CD4-positive, alpha-beta memory T cell (primary cell): ENCODE data around the gene DUSP14. TPM values are rescaled to one million over a fixed set of nuclear protein-coding genes. Genes with fewer than 3 reads are reported as not detected.

Source experiments
- CTCF ChIA-PET: fragments of 350-600 bp; sonication (Branson Sonifier 250); formaldehyde crosslinking; loops from one replicate; lab custom pipeline; 2021; ENCODE audit warnings: inconsistent platforms; ENCODE audit not compliant: partially characterized antibody; lab: Charles Lee
- POLR2A ChIA-PET: fragments of 350-600 bp; sonication (Branson Sonifier 250); formaldehyde crosslinking; loops from one replicate; lab custom pipeline; 2021; ENCODE audit not compliant: partially characterized antibody; lab: Charles Lee
- DNase-seq, 5 donors: peaks; one replicate each; pipeline versions ENCODE4 v3.0.0 to v3.0.0-alpha.2; 2020 to 2022; ENCODE audit warnings: mixed read lengths in 1 of 5
- H3K27ac ChIP-seq: one replicate; pipeline ENCODE4 v1.7.0; 2013; ENCODE audit warnings: low read depth, low read length
- H3K27me3 ChIP-seq: 2 replicates; pipeline ENCODE4 v1.7.0; 2013; ENCODE audit warnings: mild to moderate bottlenecking, low read length, moderate library complexity; ENCODE audit not compliant: insufficient read depth
- H3K36me3 ChIP-seq: 2 replicates; pipeline ENCODE4 v1.7.0; 2013; ENCODE audit warnings: mild to moderate bottlenecking, low read length, moderate library complexity; ENCODE audit not compliant: insufficient read depth
- H3K4me1 ChIP-seq: 2 replicates; pipeline ENCODE4 v1.7.0; 2013; ENCODE audit warnings: mild to moderate bottlenecking, low read length, moderate library complexity; ENCODE audit not compliant: insufficient read depth
- H3K4me3 ChIP-seq, 2 donors: one replicate each; pipeline ENCODE4 v1.7.0; 2013; ENCODE audit warnings: low read length in 2 of 2, mild to moderate bottlenecking in 1 of 2
- H3K9me3 ChIP-seq, 2 donors: one replicate each; pipeline ENCODE4 v1.7.0; 2013; ENCODE audit warnings: low read length in 2 of 2, control low read depth in 1 of 2; ENCODE audit not compliant: control insufficient read depth in 1 of 2
- H3K27ac Mint-ChIP-seq, 7 donors: one replicate each; pipeline ENCODE4 v1.8.0; 2020 to 2021; ENCODE audit warnings: mixed read lengths in 7 of 7, mild to moderate bottlenecking in 6 of 7, inconsistent platforms in 3 of 7, moderate library complexity in 3 of 7
- H3K27me3 Mint-ChIP-seq, 2 donors: one replicate each; pipeline ENCODE4 v1.8.0; 2020 to 2021; ENCODE audit warnings: mixed read lengths in 2 of 2
- H3K36me3 Mint-ChIP-seq, 2 donors: one replicate each; pipeline ENCODE4 v1.8.0; 2020 to 2021; ENCODE audit warnings: mixed read lengths in 2 of 2, inconsistent platforms in 1 of 2, mild to moderate bottlenecking in 1 of 2
- H3K4me1 Mint-ChIP-seq, 4 donors: one replicate each; pipeline ENCODE4 v1.8.0; 2020 to 2021; ENCODE audit warnings: mixed read lengths in 4 of 4, mild to moderate bottlenecking in 1 of 4
- H3K4me3 Mint-ChIP-seq, 8 donors: one replicate each; pipeline ENCODE4 v1.8.0; 2020 to 2021; ENCODE audit warnings: mixed read lengths in 8 of 8, mild to moderate bottlenecking in 7 of 8, moderate library complexity in 6 of 8, inconsistent platforms in 3 of 8
- H3K9me3 Mint-ChIP-seq, 8 donors: one replicate each; pipeline ENCODE4 v1.8.0; 2020 to 2021; ENCODE audit warnings: mixed read lengths in 8 of 8, mild to moderate bottlenecking in 5 of 8, inconsistent platforms in 3 of 8, moderate library complexity in 1 of 8
- intact Hi-C: fragments of 100-400 bp; cut with micrococcal nuclease; formaldehyde crosslinking; loops from one replicate; pipeline ENCODE4 v1.15.1; 2023
- polyA plus RNA-seq, 2 donors: library from polyadenylated mRNA; unstranded; fragments of 300-500 nt; fragmentation: Illumina TruSeq; gene quantifications; one replicate each; pipeline ENCODE4 v1.2.3, GENCODE V29; 2021
- total RNA-seq, 2 experiments: library from RNA; stranded (reverse); gene quantifications; one replicate each; pipeline ENCODE4 v1.2.3, GENCODE V29; 2021

DUSP14 gene
- total and polyA plus RNA-seq, 4 experiments from 2014 or later: 6.6 to 17.6 (median 11.8) TPM

DNA sequence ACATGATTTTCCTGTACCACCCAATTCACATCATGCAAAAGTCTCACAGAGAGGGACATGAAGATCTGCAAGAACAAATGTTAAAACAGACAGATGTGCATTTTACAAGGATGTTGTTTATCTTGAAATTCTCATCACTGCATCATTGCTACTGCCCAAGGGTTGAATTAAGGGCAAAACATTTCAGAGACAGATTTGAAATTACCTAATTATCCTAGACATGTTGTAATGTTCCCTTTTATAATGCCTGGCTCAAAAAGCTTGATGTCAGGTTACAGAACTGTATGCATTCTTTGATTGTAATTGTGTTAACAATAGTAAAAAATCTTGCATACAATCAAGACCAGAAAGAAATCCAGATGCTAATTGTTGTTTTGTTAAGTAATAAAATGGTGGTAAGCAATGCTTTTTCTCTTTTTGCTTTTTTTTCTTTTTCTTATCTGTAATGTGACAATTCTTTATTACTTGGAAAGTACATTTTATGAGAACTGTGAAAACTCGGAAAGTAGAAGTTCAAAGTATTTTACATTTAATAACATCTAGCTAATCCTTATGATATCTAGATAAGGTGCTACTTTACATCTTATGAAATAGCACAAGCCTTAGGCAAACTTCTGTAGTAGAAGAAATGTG is 3.6 kb upstream of the DUSP14 start:
- Histone ChIP-seq H3K27ac (no peak overlapping the region), H3K9me3 (no peaks in the 10 kb centered on the region), H3K36me3 (no peaks in the 10 kb centered on the region), H3K27me3 (no peaks in the 10 kb centered on the region), H3K4me1 (peaks cover 19% of the 10 kb centered on the region), H3K4me3 (no peak overlapping the region)
- Mint-ChIP-seq H3K4me1 (peaks cover 14 to 24% (median 19%) of the 10 kb centered on the region in 4 donors), H3K9me3 (no peaks in the 10 kb centered on the region), H3K27me3 (no peaks in the 10 kb centered on the region), H3K27ac (peak overlapping the region in 1 of 7 donors; percentile 69), H3K36me3 (peaks cover 0 to 6% of the 10 kb centered on the region in 2 donors), H3K4me3 (no peak overlapping the region)
- intact Hi-C loops: no loop called here
- CTCF ChIA-PET: interaction anchor here (1.1 kb wide), 1 partner anchor 17 kb away, joined by 3 read pairs; no protein-coding TSS in a partner anchor
- POLR2A ChIA-PET: no interaction called here
- no peak for DNase-seq

DNA sequence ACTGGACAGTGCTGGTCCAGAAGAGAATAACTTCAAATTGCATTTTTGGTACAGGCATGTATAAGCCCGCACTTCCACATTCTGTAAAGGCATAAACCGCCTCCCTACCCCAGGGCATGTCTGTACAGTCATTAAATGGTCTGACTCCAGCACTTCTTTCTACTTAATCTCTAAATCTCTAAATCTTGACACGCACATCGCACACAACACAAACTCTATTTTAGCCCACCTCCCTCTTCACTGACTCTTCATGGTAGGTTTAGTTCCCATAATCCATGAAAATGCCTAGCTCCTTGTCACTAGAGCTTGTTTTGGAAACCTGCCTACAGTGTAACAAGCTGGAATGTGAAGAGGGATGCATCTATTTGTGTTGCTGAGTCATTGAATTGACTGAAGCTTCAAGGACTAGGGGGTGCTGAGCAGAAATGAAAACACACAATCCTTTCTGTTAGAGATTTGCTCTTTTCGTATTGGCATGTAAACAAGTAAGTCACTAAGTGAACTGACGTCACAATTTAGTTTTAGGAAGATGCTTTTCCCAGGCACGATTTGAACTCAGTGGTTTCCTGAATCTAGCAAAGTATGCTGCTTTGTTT is 1.6 kb upstream of the DUSP14 start:
- peaks cover 0 to 6% of the 10 kb centered on the region in 2 donors for H3K36me3 Mint-ChIP-seq
- ChIA-PET POLR2A (interaction anchor here (0.6 to 0.8 kb wide), 2 partner anchors 46 to 121 kb away, joined by 3 to 4 read pairs; partner anchors contain the start of gene SYNRG), CTCF (interaction anchor here (1.1 kb wide), 1 partner anchor 116 kb away, joined by 5 read pairs; no protein-coding TSS in a partner anchor)
- no peaks in the 10 kb centered on the region for H3K27me3 Mint-ChIP-seq
- Histone ChIP-seq H3K4me3 (peak overlapping the region in 1 of 2 donors; percentile 84), H3K9me3 (no peaks in the 10 kb centered on the region), H3K27ac (no peak overlapping the region), H3K4me1 (peaks cover 26% of the 10 kb centered on the region), H3K36me3 (no peaks in the 10 kb centered on the region), H3K27me3 (no peaks in the 10 kb centered on the region)
- intact Hi-C loops: loop anchor here (2.0 kb wide), 1 partner anchor 121 kb away; the partner anchor contains the start of gene SYNRG
- H3K9me3 Mint-ChIP-seq: no peaks in the 10 kb centered on the region
- peak in 1 of 5 donors; percentile 18 for DNase-seq
- peaks cover 20 to 31% (median 24%) of the 10 kb centered on the region in 4 donors for H3K4me1 Mint-ChIP-seq
- H3K4me3 Mint-ChIP-seq: peak overlapping the region; percentile 91 to 98 (median 94)
- H3K27ac Mint-ChIP-seq: peak overlapping the region; percentile 53 to 93 (median 90)

DNA sequence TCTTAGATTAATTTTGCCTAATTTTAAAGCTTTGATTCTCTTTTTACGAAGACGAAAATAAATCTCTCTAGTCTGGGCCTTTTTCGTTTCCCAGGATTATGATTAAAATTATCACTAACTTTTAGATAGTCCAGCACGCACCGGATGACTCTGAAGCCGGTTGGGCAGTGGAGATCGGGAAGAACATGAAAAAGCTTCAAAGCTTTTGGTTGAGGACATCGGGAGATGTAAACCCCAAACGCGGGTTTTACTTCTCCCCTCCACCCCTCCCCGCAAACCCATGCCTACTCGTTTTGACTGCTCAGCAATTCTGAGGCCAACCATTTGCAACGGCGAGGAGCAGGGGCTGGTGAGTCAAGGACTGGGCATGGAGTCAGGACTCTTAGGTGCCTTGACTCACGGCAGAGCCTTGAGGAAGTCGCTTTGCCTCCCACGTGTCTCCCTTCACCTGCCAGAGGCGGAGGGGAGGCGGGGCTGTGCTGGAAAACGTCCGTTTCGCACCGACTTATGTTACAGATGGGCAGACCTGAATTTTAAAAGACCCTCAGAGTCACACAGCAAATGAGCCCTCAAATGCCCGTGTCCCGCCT is 989 bp upstream of the DUSP14 start:
- Histone ChIP-seq H3K36me3 (no peaks in the 10 kb centered on the region), H3K27me3 (no peaks in the 10 kb centered on the region), H3K9me3 (no peaks in the 10 kb centered on the region), H3K27ac (peak overlapping the region; percentile 56), H3K4me1 (peaks cover 26% of the 10 kb centered on the region), H3K4me3 (peak overlapping the region; percentile 84 to 93)
- Mint-ChIP-seq H3K9me3 (no peaks in the 10 kb centered on the region), H3K27ac (peak overlapping the region; percentile 89 to 95 (median 90)), H3K4me3 (peak overlapping the region; percentile 91 to 98 (median 94)), H3K27me3 (no peaks in the 10 kb centered on the region), H3K36me3 (peaks cover 0 to 6% of the 10 kb centered on the region in 2 donors), H3K4me1 (peaks cover 20 to 31% (median 24%) of the 10 kb centered on the region in 4 donors)
- peak; percentile 42 to 80 (median 45) for DNase-seq
- intact Hi-C loops: loop anchor here (2.0 kb wide), 1 partner anchor 120 kb away; the partner anchor contains the start of gene SYNRG
- ChIA-PET CTCF (interaction anchor here (1.1 kb wide), 1 partner anchor 116 kb away, joined by 5 read pairs; no protein-coding TSS in a partner anchor), POLR2A (interaction anchor here (0.6 to 1.0 kb wide), 5 partner anchors 45 to 121 kb away, joined by 3 to 8 read pairs (median 4); partner anchors contain the start of gene SYNRG)

DNA sequence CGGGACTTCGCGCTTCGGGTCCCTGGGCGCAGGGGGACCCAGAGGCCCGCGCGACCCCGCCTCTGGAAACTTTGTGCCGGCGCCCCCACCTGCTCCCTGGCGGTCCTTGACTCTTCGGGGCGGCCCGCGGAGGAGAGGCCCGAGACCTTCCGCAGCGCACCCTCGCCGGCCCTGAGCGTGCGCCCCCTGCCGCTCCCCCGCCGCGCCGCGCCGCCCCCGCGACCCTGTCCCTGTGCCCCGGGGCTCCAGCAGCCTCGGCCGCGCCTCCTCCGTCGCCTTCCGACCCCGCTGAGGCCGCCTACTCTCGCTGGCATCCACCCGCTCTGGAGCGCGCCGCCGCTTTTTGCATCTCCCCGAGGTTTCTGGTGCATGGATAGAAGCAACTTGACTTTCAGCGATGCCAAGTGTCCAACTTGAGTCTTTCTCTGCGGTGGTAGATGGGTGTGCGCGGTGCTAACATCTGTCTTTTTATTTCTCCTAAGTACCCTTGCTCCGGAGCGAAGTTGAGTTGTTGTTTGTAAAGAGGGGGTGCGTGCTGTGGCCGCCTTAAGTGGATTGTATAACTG is 414 bp downstream of the DUSP14 start:
- Mint-ChIP-seq H3K36me3 (peaks cover 0 to 6% of the 10 kb centered on the region in 2 donors), H3K4me1 (peaks cover 20 to 31% (median 24%) of the 10 kb centered on the region in 4 donors), H3K27ac (peak overlapping the region; percentile 82 to 96 (median 84)), H3K9me3 (no peaks in the 10 kb centered on the region), H3K27me3 (no peaks in the 10 kb centered on the region), H3K4me3 (peak overlapping the region; percentile 87 to 95 (median 90))
- H3K4me1 ChIP-seq: peaks cover 26% of the 10 kb centered on the region
- ChIA-PET CTCF (no interaction called here), POLR2A (interaction anchor here (1.0 kb wide), 3 partner anchors 82 to 118 kb away, joined by 3 to 8 read pairs (median 5); no protein-coding TSS in a partner anchor)
- H3K4me3 ChIP-seq: peak overlapping the region in 1 of 2 donors; percentile 44
- H3K27ac ChIP-seq: peak overlapping the region; percentile 17
- intact Hi-C loops: loop anchor here (2.0 kb wide), 1 partner anchor 131 kb away; no protein-coding TSS in a partner anchor
- H3K36me3 ChIP-seq: no peaks in the 10 kb centered on the region
- DNase-seq: peak; percentile 70 to 85 (median 71)
- no peaks in the 10 kb centered on the region for H3K9me3 ChIP-seq
- H3K27me3 ChIP-seq: no peaks in the 10 kb centered on the region

DNA sequence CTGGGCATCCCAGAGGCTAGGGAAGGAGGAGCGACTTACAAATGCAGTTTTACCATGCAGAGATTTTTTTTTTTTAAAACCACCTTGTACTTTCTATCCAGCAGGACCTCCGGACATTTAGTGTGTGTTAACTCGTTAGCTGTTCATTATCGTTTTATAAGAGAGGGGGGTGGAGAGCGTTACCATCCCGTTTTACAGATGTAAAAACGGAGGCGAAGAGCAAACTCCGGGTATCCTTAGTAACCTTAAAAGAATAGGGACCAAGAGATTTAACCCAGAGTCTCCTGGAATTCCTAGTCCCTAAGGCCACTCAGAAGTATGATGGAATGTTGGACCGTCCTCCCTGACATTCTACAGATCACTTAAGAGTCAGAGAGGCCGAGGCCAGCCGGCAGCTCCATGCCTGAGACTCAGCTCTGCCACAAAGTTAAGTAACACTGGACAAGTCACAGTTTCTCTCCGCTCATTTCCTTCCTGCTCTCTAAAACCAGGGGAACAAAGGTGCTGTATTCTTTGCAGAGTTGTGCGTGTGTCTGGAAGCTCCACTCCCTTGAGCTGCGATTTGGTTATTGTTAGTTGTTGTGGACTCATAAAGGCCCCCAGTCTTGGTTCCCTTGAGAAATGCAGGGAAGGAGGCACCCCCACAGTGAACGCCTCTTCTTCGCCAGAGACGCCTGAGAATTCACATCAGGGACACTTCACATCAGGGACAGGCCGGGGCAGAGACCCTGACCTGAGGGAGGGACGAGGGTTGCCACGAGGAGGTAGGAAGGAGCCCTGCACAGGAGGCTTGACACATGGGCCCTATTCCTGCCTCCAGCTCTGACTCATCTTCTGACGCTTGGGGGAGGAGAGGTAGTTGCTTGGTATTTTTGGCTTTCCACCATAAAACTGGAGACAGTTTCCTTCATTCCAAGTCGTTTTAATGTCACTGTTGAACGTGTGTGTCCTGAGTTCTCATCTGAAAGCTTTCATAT is 1.2 kb downstream of the DUSP14 start:
- peaks cover 0 to 6% of the 10 kb centered on the region in 2 donors for H3K36me3 Mint-ChIP-seq
- intact Hi-C loops: loop anchor here (2.0 kb wide), 1 partner anchor 132 kb away; no protein-coding TSS in a partner anchor
- no peaks in the 10 kb centered on the region for H3K27me3 Mint-ChIP-seq
- peak overlapping the region; percentile 87 to 95 (median 90) for H3K4me3 Mint-ChIP-seq
- CTCF ChIA-PET: no interaction called here
- peak in 1 of 5 donors; percentile 39 for DNase-seq
- no peaks in the 10 kb centered on the region for H3K27me3 ChIP-seq
- no peaks in the 10 kb centered on the region for H3K9me3 Mint-ChIP-seq
- peak overlapping the region in 1 of 2 donors; percentile 44 for H3K4me3 ChIP-seq
- no peaks in the 10 kb centered on the region for H3K36me3 ChIP-seq
- no peaks in the 10 kb centered on the region for H3K9me3 ChIP-seq
- H3K4me1 Mint-ChIP-seq: peaks cover 20 to 31% (median 24%) of the 10 kb centered on the region in 4 donors
- H3K27ac Mint-ChIP-seq: peak overlapping the region; percentile 69 to 96 (median 84)
- POLR2A ChIA-PET: no interaction called here
- peaks cover 26% of the 10 kb centered on the region for H3K4me1 ChIP-seq
- H3K27ac ChIP-seq: peak overlapping the region; percentile 17

DNA sequence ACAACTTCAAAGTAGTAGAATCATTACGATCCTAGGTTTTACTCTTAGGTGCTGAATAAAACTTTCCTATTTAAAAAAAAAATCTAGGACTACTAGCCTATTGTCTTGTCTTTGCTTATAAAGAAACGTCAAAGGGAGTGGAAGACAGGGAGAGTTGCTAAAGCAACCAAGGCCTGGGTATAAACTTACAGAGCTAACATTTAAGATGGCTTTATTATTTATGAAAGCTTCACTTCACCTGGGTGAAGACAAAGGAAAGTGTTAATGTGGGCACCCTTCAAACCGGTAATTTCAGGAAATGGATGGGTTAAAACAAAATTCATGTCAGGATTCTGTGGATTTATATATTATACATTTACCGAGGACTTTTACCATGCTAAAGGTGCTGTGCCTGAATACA is 2.5 kb downstream of the DUSP14 start:
- Histone ChIP-seq H3K4me1 (peaks cover 26% of the 10 kb centered on the region), H3K27ac (no peak overlapping the region), H3K27me3 (no peaks in the 10 kb centered on the region), H3K36me3 (no peaks in the 10 kb centered on the region), H3K4me3 (no peak overlapping the region), H3K9me3 (no peaks in the 10 kb centered on the region)
- no peak for DNase-seq
- intact Hi-C loops: no loop called here
- Mint-ChIP-seq H3K36me3 (peaks cover 0 to 6% of the 10 kb centered on the region in 2 donors), H3K27ac (no peak overlapping the region), H3K9me3 (no peaks in the 10 kb centered on the region), H3K4me3 (peak overlapping the region in 1 of 8 donors; percentile 35), H3K4me1 (peaks cover 20 to 31% (median 23%) of the 10 kb centered on the region in 4 donors), H3K27me3 (no peaks in the 10 kb centered on the region)
- ChIA-PET CTCF (no interaction called here), POLR2A (no interaction called here)
